ENCODE results near the gene RABGAP1L. TPM values are rescaled to one million over a fixed set of nuclear protein-coding genes. Genes with fewer than 3 reads are reported as not detected.

RABGAP1L gene
- total and polyA plus RNA-seq, 2 of the 8 experiments (the other 6 are each of a cell fraction or from before 2014, with no cell fraction given) = 33.3 to 156 TPM

- Histone ChIP-seq H2BK15ac (ENCODE audit: low read length) (no peak overlapping the region), H4K91ac (replicated peaks; ENCODE audit: insufficient read length, low read length) (no peak overlapping the region), H3K27ac (ENCODE audit: low read depth, low read length) (no peak overlapping the region), H2BK20ac (ENCODE audit: low read length) (no peak overlapping the region), H3K36me3 (ENCODE audit: control insufficient read depth in 2 of 4, insufficient read depth in 4 of 4, low read length in 3 of 4) (no peaks in the 10 kb centered on the region; a peak in 1 of 8 replicates), H2BK12ac (ENCODE audit: low read depth, low read length) (no peak overlapping the region), H3K56ac (replicated peaks; ENCODE audit: insufficient read length, low read depth, low read length) (no peak overlapping the region), H3K9me3 (ENCODE audit: insufficient read depth in 2 of 2, low read depth in 1 of 2, low read length in 1 of 2) (peaks cover 3 to 9% of the 10 kb centered on the region in 2 experiments; a peak in 1 of 4 replicates), H2BK120ac (replicated peaks; ENCODE audit: low read depth, low read length) (no peak overlapping the region), H3K4me1 (replicated peaks in 1 of 4; ENCODE audit: control insufficient read depth in 3 of 4, insufficient read depth in 4 of 4, low read length in 3 of 4) (no peaks in the 10 kb centered on the region), H3K4me2 (ENCODE audit: insufficient read depth in 1 of 2, low read depth in 2 of 2, low read length in 2 of 2) (no peak overlapping the region), H3K79me1 (ENCODE audit: low read depth, low read length) (no peaks in the 10 kb centered on the region), H4K20me1 (replicated peaks in 1 of 2; ENCODE audit: control insufficient read depth in 1 of 2, insufficient read depth in 2 of 2, low read length in 2 of 2) (no peaks in the 10 kb centered on the region), H2BK5ac (ENCODE audit: low read depth, low read length) (no peak overlapping the region), H3K23me2 (ENCODE audit: low read depth, low read length) (no peaks in the 10 kb centered on the region), H3K9ac (replicated peaks in 1 of 4; ENCODE audit: extremely low read depth in 1 of 4, low read depth in 3 of 4, low read length in 3 of 4) (no peak overlapping the region), H3K18ac (ENCODE audit: extremely low read depth, low read length) (no peak overlapping the region), H3K4ac (replicated peaks; ENCODE audit: insufficient read length, low read depth, low read length) (no peak overlapping the region), H4K8ac (ENCODE audit: extremely low read depth, insufficient read depth, low read length) (no peak overlapping the region), H3K27me3 (replicated peaks in 1 of 4; ENCODE audit: control insufficient read depth in 3 of 4, extremely low read depth in 1 of 4, insufficient read depth in 3 of 4, low read length in 3 of 4) (no peaks in the 10 kb centered on the region), H3K79me2 (ENCODE audit: control insufficient read depth in 1 of 2, insufficient read depth in 2 of 2, low read length in 2 of 2) (no peaks in the 10 kb centered on the region), H3K14ac (ENCODE audit: insufficient read length) (no peak overlapping the region), H2AFZ (ENCODE audit: low read length) (no peak overlapping the region), H3K4me3 (ENCODE audit: extremely low read depth in 1 of 4, insufficient read depth in 2 of 4, low read depth in 3 of 4, low read length in 4 of 4) (no peak overlapping the region), H2AK5ac (ENCODE audit: low read depth, low read length) (no peak overlapping the region), H4K5ac (ENCODE audit: insufficient read length, low read depth, low read length) (no peak overlapping the region), H3K23ac (ENCODE audit: insufficient read length) (no peak overlapping the region)
- DNase-seq (ENCODE audit: low read depth in 1 of 2, low spot score in 2 of 2) = no peak
- no peak for FAIRE-seq
- POLR2A ChIA-PET (ENCODE audit: partially characterized antibody) = no interaction called here
- 88% methylated on average over 2 of the region's 2 CpGs; no CpG with 5 or more reads in 1 of the 2 experiments for WGBS, 2 experiments (ENCODE audit: extremely low coverage in 1 of 2, insufficient coverage in 1 of 2, insufficient read length in 1 of 2, insufficient replicate concordance in 2 of 2, low coverage in 1 of 2, low lambda C conversion rate in 2 of 2, missing lambda C conversion rate in 1 of 2)
- TF ChIP-seq CTCF (IDR thresholded peaks at IDR 0.05; ENCODE audit: control extremely low read depth in 1 of 3, insufficient read depth in 1 of 3, low read depth in 1 of 3, low read length in 3 of 3) (no peak), POLR2AphosphoS5 (IDR thresholded peaks at IDR 0.05; ENCODE audit: low read depth, low read length) (no peak), ATF3 (IDR thresholded peaks at IDR 0.05; ENCODE audit: insufficient read depth, low read depth, low read length) (no peak), ASH2L (IDR thresholded peaks at IDR 0.05; ENCODE audit: low read length) (no peak), SRF (IDR thresholded peaks at IDR 0.05; ENCODE audit: low read depth, low read length) (no peak), FOSL1 (IDR thresholded peaks at IDR 0.05; ENCODE audit: insufficient read depth, low read depth, low read length) (no peak), HDAC6 (IDR thresholded peaks at IDR 0.05; ENCODE audit: low read depth, low read length) (no peak), NANOG (IDR thresholded peaks at IDR 0.05; ENCODE audit: insufficient read depth, low read depth, low read length, poor library complexity, severe bottlenecking) (no peak), CEBPB (IDR thresholded peaks at IDR 0.05; ENCODE audit: low read depth, low read length) (no peak), GABPA (IDR thresholded peaks at IDR 0.05; ENCODE audit: borderline replicate concordance, insufficient read depth, low read length) (no peak)
- CTCF ChIA-PET (ENCODE audit: partially characterized antibody) = no interaction called here
Measured at GRCh38 chr1:174734270-174734669, 575.0 kb downstream of the RABGAP1L start.

All from H1 (cell line).